ENCODE data around the gene TAGAP.

GRCh38 chr6:159082039-159082815 is 37.4 kb upstream of the TAGAP start:
- TF ChIP-seq POLR2AphosphoS5 (IDR thresholded peaks at IDR 0.05) (no peak), EP300 (IDR thresholded peaks at IDR 0.05) (no peak), POLR2A (IDR thresholded peaks at IDR 0.05) (no peak)
- TF ChIP-seq, protein P1, sequence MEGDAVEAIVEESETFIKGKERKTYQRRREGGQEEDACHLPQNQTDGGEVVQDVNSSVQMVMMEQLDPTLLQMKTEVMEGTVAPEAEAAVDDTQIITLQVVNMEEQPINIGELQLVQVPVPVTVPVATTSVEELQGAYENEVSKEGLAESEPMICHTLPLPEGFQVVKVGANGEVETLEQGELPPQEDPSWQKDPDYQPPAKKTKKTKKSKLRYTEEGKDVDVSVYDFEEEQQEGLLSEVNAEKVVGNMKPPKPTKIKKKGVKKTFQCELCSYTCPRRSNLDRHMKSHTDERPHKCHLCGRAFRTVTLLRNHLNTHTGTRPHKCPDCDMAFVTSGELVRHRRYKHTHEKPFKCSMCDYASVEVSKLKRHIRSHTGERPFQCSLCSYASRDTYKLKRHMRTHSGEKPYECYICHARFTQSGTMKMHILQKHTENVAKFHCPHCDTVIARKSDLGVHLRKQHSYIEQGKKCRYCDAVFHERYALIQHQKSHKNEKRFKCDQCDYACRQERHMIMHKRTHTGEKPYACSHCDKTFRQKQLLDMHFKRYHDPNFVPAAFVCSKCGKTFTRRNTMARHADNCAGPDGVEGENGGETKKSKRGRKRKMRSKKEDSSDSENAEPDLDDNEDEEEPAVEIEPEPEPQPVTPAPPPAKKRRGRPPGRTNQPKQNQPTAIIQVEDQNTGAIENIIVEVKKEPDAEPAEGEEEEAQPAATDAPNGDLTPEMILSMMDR (IDR thresholded peaks at IDR 0.05), result no peak

All from suprapubic skin (tissue), 4 donors.